HEK293 (cell line): ENCODE data around the gene ZNF594.

Source experiments
- YY1 ChIP-seq: fragments of 450-650 bp; formaldehyde crosslinking; IDR thresholded peaks from 2 replicates; pipeline ENCODE4 v1.5.1; 2018; ENCODE audit warnings: missing biosample characterization, missing genetic modification characterization
- ZNF138 ChIP-seq: fragments of 450-650 bp; formaldehyde crosslinking; IDR thresholded peaks from 2 replicates; pipeline ENCODE4 v1.5.1; 2016; ENCODE audit warnings: missing biosample characterization, missing genetic modification characterization, borderline replicate concordance
- ZNF501 ChIP-seq: fragments of 450-650 bp; formaldehyde crosslinking; IDR thresholded peaks from 2 replicates; pipeline ENCODE4 v1.5.1; 2016; ENCODE audit warnings: missing biosample characterization, missing genetic modification characterization
- ZNF560 ChIP-seq: fragments of 450-650 bp; formaldehyde crosslinking; IDR thresholded peaks from 2 replicates; pipeline ENCODE4 v1.5.1; 2017; ENCODE audit warnings: missing biosample characterization, missing genetic modification characterization, borderline replicate concordance
- ZNF707 ChIP-seq: fragments of 450-650 bp; formaldehyde crosslinking; IDR thresholded peaks from 2 replicates; pipeline ENCODE4 v1.5.1; 2016; ENCODE audit warnings: missing biosample characterization, missing genetic modification characterization
- ZNF791 ChIP-seq: fragments of 450-650 bp; formaldehyde crosslinking; IDR thresholded peaks from 2 replicates; pipeline ENCODE4 v1.5.1; 2016; ENCODE audit warnings: missing biosample characterization, missing genetic modification characterization
- TF ChIP-seq, protein P1 (sequence below): fragments of 450-650 bp; formaldehyde crosslinking; IDR thresholded peaks from 2 replicates; pipeline ENCODE4 v1.5.1; 2016; ENCODE audit warnings: missing biosample characterization, missing genetic modification characterization
- TF ChIP-seq, protein P2 (sequence below): fragments of 450-650 bp; formaldehyde crosslinking; IDR thresholded peaks from 2 replicates; pipeline ENCODE4 v1.5.1; 2016; ENCODE audit warnings: missing biosample characterization, missing genetic modification characterization
- TF ChIP-seq, protein P3 (sequence below): fragments of 450-650 bp; formaldehyde crosslinking; IDR thresholded peaks from 2 replicates; pipeline ENCODE4 v1.5.1; 2016; ENCODE audit warnings: missing biosample characterization, missing genetic modification characterization

DNA sequence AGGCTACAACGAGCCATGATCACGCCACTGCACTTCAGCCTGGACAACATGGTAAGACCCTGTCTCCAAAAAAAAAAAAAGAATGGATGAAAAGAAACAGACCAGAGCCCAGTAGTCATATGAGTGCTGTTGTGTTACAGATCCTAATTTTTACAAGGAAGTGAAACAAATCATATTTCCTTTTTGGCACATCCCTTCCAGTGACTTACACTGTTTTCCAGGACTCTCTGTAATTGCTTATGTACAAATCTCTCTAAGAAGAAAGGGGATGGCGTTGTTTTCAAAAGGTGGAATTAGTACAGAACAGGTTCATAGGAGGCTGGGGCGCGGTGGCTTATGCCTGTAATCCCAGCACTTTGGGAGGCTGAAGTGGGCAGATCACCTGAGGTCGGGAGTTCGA, 19.8 kb upstream of the ZNF594 start:
- TF ChIP-seq YY1 (tag by site-specific recombination) (no peak), ZNF707 (no peak), ZNF138 (tag by site-specific recombination) (no peak), ZNF791 (tag by site-specific recombination) (no peak), ZNF560 (no peak), ZNF501 (no peak)
- TF ChIP-seq, protein P1, sequence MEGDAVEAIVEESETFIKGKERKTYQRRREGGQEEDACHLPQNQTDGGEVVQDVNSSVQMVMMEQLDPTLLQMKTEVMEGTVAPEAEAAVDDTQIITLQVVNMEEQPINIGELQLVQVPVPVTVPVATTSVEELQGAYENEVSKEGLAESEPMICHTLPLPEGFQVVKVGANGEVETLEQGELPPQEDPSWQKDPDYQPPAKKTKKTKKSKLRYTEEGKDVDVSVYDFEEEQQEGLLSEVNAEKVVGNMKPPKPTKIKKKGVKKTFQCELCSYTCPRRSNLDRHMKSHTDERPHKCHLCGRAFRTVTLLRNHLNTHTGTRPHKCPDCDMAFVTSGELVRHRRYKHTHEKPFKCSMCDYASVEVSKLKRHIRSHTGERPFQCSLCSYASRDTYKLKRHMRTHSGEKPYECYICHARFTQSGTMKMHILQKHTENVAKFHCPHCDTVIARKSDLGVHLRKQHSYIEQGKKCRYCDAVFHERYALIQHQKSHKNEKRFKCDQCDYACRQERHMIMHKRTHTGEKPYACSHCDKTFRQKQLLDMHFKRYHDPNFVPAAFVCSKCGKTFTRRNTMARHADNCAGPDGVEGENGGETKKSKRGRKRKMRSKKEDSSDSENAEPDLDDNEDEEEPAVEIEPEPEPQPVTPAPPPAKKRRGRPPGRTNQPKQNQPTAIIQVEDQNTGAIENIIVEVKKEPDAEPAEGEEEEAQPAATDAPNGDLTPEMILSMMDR (tag by site-specific recombination) = no peak
- TF ChIP-seq, protein P2, sequence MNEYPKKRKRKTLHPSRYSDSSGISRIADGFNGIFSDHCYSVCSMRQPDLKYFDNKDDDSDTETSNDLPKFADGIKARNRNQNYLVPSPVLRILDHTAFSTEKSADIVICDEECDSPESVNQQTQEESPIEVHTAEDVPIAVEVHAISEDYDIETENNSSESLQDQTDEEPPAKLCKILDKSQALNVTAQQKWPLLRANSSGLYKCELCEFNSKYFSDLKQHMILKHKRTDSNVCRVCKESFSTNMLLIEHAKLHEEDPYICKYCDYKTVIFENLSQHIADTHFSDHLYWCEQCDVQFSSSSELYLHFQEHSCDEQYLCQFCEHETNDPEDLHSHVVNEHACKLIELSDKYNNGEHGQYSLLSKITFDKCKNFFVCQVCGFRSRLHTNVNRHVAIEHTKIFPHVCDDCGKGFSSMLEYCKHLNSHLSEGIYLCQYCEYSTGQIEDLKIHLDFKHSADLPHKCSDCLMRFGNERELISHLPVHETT (tag by site-specific recombination) = no peak
- TF ChIP-seq, protein P3, sequence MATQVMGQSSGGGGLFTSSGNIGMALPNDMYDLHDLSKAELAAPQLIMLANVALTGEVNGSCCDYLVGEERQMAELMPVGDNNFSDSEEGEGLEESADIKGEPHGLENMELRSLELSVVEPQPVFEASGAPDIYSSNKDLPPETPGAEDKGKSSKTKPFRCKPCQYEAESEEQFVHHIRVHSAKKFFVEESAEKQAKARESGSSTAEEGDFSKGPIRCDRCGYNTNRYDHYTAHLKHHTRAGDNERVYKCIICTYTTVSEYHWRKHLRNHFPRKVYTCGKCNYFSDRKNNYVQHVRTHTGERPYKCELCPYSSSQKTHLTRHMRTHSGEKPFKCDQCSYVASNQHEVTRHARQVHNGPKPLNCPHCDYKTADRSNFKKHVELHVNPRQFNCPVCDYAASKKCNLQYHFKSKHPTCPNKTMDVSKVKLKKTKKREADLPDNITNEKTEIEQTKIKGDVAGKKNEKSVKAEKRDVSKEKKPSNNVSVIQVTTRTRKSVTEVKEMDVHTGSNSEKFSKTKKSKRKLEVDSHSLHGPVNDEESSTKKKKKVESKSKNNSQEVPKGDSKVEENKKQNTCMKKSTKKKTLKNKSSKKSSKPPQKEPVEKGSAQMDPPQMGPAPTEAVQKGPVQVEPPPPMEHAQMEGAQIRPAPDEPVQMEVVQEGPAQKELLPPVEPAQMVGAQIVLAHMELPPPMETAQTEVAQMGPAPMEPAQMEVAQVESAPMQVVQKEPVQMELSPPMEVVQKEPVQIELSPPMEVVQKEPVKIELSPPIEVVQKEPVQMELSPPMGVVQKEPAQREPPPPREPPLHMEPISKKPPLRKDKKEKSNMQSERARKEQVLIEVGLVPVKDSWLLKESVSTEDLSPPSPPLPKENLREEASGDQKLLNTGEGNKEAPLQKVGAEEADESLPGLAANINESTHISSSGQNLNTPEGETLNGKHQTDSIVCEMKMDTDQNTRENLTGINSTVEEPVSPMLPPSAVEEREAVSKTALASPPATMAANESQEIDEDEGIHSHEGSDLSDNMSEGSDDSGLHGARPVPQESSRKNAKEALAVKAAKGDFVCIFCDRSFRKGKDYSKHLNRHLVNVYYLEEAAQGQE (tag by site-specific recombination) = no peak
